NOMO-1 (cell line): ENCODE results near the gene CD2AP.
"Not testable (repeated sequence)": the region's sequence is repeated elsewhere in the genome, so short reads cannot be mapped to it uniquely, and the experiment has no call there.

Source experiments
- DNase-seq, 2 experiments: peaks; one replicate each; lab custom pipeline; 2025; ENCODE audit not compliant: unreplicated experiment in 2 of 2; lab: John Stamatoyannopoulos, UW

The CD2AP gene

GRCh38 chr6:47552319-47552718 lies 74.7 kb downstream of the CD2AP start:
- DNase-seq = no peak

- DNase-seq = not testable (repeated sequence)
These were observed 75.7 kb downstream of the CD2AP start for GRCh38 chr6:47553243-47553642.

- DNase-seq = not testable (repeated sequence)
These were observed 78.9 kb downstream of the CD2AP start for GRCh38 chr6:47556459-47556858.

- DNase-seq = no peak
These were observed 85.6 kb downstream of the CD2AP start for GRCh38 chr6:47563162-47563561.

GRCh38 chr6:47566602-47567001 lies 89.0 kb downstream of the CD2AP start:
- DNase-seq = not testable (repeated sequence)

- no peak for DNase-seq
These were observed 90.0 kb downstream of the CD2AP start for GRCh38 chr6:47567586-47567985.

- no peak for DNase-seq
These were observed 93.9 kb downstream of the CD2AP start for GRCh38 chr6:47571488-47571887.

- no peak for DNase-seq
These were observed 95.5 kb downstream of the CD2AP start for GRCh38 chr6:47573109-47573508.

- no peak for DNase-seq
These were observed 97.2 kb downstream of the CD2AP start for GRCh38 chr6:47574789-47575188.

GRCh38 chr6:47579040-47579439 lies 101.5 kb downstream of the CD2AP start:
- DNase-seq = no peak

GRCh38 chr6:47581591-47581990 lies 104.0 kb downstream of the CD2AP start:
- DNase-seq = no peak

- no peak for DNase-seq
These were observed 109.9 kb downstream of the CD2AP start for GRCh38 chr6:47587493-47587892.

- DNase-seq = no peak
These were observed 114.7 kb downstream of the CD2AP start for GRCh38 chr6:47592131-47592840.

- DNase-seq = no peak
These were observed 116.4 kb downstream of the CD2AP start for GRCh38 chr6:47593979-47594378.

GRCh38 chr6:47595785-47596184 lies 118.2 kb downstream of the CD2AP start:
- DNase-seq = no peak

GRCh38 chr6:47598367-47598766 lies 120.8 kb downstream of the CD2AP start:
- DNase-seq = no peak

GRCh38 chr6:47599512-47599911 lies 121.9 kb downstream of the CD2AP start:
- DNase-seq = no peak

- DNase-seq = no peak
These were observed 125.6 kb downstream of the CD2AP start for GRCh38 chr6:47603227-47603626.

GRCh38 chr6:47603995-47604394 lies 126.4 kb downstream of the CD2AP start:
- no peak for DNase-seq

GRCh38 chr6:47621838-47622449 lies 144.4 kb downstream of the CD2AP start:
- DNase-seq = no peak

GRCh38 chr6:47626782-47627181 lies 149.2 kb downstream of the CD2AP start:
- no peak for DNase-seq

- DNase-seq = no peak
These were observed 151.1 kb downstream of the CD2AP start for GRCh38 chr6:47628448-47629272.
